K562 (cell line): ENCODE results near the gene TAF11.

Source experiments
- CBX2 ChIP-seq: fragments of 200-600 bp; sonication (generic); IDR thresholded peaks from one replicate; pipeline ENCODE4 v1.6.1; 2012; ENCODE audit warnings: mild to moderate bottlenecking, low read length, inconsistent platforms; ENCODE audit not compliant: insufficient read depth, poor library complexity, severe bottlenecking
- CTCF ChIP-seq, 3 experiments: IDR thresholded peaks in 2 of 3; conservative IDR thresholded peaks in 1 of 3; 2 replicates each; pipeline ENCODE4 v1.5.1; 2011 to 2012; ENCODE audit warnings: low read length in 3 of 3, mild to moderate bottlenecking in 3 of 3, control low read depth in 2 of 3, improper control_type of control experiment in 1 of 3, inconsistent platforms in 1 of 3, low read depth in 1 of 3, mixed read lengths in 1 of 3, moderate library complexity in 1 of 3; ENCODE audit not compliant: insufficient read depth in 2 of 3
- IRF2 ChIP-seq: sonication (generic); formaldehyde crosslinking; IDR thresholded peaks from 2 replicates; pipeline ENCODE4 v1.8.1; 2022; ENCODE audit warnings: mild to moderate bottlenecking, missing genetic modification reagents
- MAX ChIP-seq: sonication (generic); formaldehyde crosslinking; IDR thresholded peaks from 2 replicates; pipeline ENCODE4 v1.9.0; 2022; ENCODE audit warnings: mild to moderate bottlenecking, missing genetic modification reagents
- MEF2D ChIP-seq: conservative IDR thresholded peaks from 2 replicates; pipeline ENCODE4 v1.6.1; 2016; ENCODE audit warnings: low read depth, missing genetic modification characterization, missing compliant biosample characterization
- PHF21A ChIP-seq: fragments of 450-650 bp; IDR thresholded peaks from 2 replicates; pipeline ENCODE4 v1.6.1; 2017; ENCODE audit warnings: low read depth, borderline replicate concordance
- POLR2A ChIP-seq: fragments of 450-650 bp; conservative IDR thresholded peaks from 2 replicates; pipeline ENCODE4 v1.6.1; 2016
- SIN3A ChIP-seq, 2 experiments: fragments of 150-350 bp in 1 of 2; IDR thresholded peaks; 2 replicates each; pipeline ENCODE4 v1.6.1; 2011 to 2016; ENCODE audit warnings: borderline replicate concordance in 2 of 2, low read depth in 2 of 2, low read length in 2 of 2, mild to moderate bottlenecking in 2 of 2, moderate library complexity in 2 of 2; ENCODE audit not compliant: control insufficient read depth in 1 of 2
- SRSF9 ChIP-seq: fragments of 200-400 bp; formaldehyde crosslinking; IDR thresholded peaks from 2 replicates; pipeline ENCODE4 v1.6.1; 2017; ENCODE audit warnings: low read depth, low read length, borderline replicate concordance
- VEZF1 ChIP-seq: fragments of 200-800 bp; sonication (Bioruptor generic); IDR thresholded peaks from 2 replicates; pipeline ENCODE4 v1.6.1; 2017; ENCODE audit warnings: missing genetic modification characterization, missing compliant biosample characterization
- ZNF740 ChIP-seq, 3 experiments: fragments of 200-800 bp in 1 of 3; sonication (Bioruptor generic) in 1 of 3; sonication (generic) in 1 of 3; formaldehyde crosslinking in 1 of 3; IDR thresholded peaks; 2 replicates each; pipeline versions ENCODE4 v1.6.1 to v1.8.0; 2016 to 2022; ENCODE audit warnings: mild to moderate bottlenecking in 2 of 3, missing compliant biosample characterization in 2 of 3, missing genetic modification characterization in 2 of 3, missing genetic modification reagents in 1 of 3
- ZZZ3 ChIP-seq: fragments of 450-650 bp; IDR thresholded peaks from 2 replicates; pipeline ENCODE4 v1.6.1; 2016; ENCODE audit warnings: antibody characterized with exemption, mild to moderate bottlenecking, moderate library complexity

- TF ChIP-seq CBX2: no peak
- TF ChIP-seq MEF2D (tag): no peak
- no peak for TF ChIP-seq POLR2A
- no peak for TF ChIP-seq SRSF9
- no peak for TF ChIP-seq PHF21A
- no peak for TF ChIP-seq VEZF1
- TF ChIP-seq MAX (CRISPR knock-in tag): no peak
- TF ChIP-seq ZNF740 (CRISPR knock-in tag; IDR thresholded peaks at IDR 0.05): no peak
- TF ChIP-seq ZNF740 (tag; IDR thresholded peaks at IDR 0.05): no peak
- TF ChIP-seq IRF2 (CRISPR knock-in tag): no peak
- TF ChIP-seq ZZZ3: no peak
- no peak for TF ChIP-seq SIN3A (IDR thresholded peaks at IDR 0.05; ENCODE audit: borderline replicate concordance in 2 of 2, control insufficient read depth in 1 of 2, low read depth in 2 of 2, low read length in 2 of 2)
- no peak for TF ChIP-seq CTCF (IDR thresholded peaks at IDR 0.05 in 2 of 3, conservative IDR thresholded peaks at IDR 0.05 in 1 of 3; ENCODE audit: insufficient read depth in 2 of 3, low read depth in 1 of 3, low read length in 3 of 3)
Measured at GRCh38 chr6:34929241-34929978, 41.6 kb upstream of the TAF11 start.
